HG02763 (cell line): ENCODE data around the gene AOPEP.

Experiments
- ATAC-seq: cut with Tn5 transposase; IDR thresholded peaks from one replicate; pipeline ENCODE4 v1.9.1; 2021; ENCODE audit warnings: mild to moderate bottlenecking, moderate library complexity; ENCODE audit not compliant: unreplicated experiment

Gene AOPEP

DNA sequence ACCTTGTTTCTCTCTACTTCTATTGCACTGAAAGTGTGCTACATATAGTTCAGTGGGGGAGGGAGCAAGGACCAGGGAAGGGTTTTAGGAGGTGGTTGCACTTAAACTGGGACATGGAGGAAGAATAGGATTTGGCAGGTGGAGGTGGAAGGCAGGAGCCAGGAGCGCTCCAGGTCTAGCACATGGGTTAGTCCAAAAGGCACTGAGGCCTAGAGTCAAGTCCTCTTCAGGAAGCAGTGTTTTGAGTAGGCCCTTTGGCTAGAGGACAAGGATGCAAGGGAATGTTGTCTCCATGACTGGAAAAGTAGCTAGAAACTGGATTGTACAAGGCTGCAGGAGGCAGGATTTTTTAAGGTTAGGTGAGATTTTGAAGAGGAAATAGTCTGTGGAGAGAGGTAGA lies 31.5 kb downstream of the AOPEP start:
- no peak for ATAC-seq

DNA sequence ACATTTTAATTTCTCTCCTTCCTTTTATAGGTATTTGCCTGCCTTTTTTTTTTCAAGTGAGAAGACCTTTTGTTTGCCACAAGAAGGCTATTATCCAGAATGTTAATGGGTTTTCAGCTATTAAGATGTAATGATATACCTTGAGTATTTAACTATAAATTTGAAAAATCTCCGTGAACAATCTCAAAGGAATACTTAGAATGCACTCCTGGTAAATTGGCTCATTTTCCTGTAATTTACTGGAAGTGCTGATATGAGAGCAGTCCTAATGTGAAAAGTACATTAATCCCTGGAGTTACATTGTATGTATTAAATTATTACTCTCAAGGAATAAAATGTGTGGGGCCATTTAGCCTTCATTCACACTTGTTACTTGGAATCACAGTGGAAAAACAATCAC lies 32.4 kb downstream of the AOPEP start:
- ATAC-seq, result no peak

DNA sequence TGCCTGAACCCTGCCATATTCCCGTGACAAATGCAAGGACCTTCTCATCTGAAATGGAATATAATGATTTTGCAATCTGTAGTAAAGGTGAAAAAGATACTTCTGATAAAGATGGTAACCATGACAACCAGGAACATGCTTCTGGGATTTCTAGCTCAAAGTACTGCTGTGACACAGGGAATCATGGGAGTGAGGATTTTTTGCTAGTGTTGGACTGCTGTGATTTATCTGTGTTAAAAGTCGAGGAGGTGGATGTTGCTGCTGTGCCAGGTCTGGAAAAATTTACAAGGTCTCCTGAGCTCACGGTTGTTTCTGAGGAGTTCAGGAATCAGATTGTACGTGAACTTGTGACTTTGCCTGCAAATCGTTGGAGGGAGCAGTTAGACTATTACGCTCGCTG lies 33.5 kb downstream of the AOPEP start:
- no peak for ATAC-seq

DNA sequence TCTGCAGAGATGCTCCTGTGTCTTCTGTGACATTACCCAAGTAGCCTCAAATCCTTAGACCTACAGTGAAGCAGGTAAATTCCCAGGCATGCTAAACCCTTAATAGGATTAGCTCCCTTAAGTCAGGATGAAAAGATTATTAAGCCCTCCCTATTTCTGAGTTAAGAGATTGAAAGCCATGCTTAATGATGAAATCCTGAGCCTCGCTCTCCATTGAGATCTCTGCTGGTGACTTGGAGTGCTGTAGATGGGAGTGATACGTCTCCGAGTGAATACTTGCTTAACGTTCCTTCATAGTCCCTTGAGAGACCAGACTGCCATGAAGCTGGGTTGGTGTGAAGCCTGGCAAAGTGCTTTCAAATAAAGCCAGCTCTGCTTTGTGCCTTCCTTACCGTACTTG lies 34.2 kb downstream of the AOPEP start:
- no peak for ATAC-seq

DNA sequence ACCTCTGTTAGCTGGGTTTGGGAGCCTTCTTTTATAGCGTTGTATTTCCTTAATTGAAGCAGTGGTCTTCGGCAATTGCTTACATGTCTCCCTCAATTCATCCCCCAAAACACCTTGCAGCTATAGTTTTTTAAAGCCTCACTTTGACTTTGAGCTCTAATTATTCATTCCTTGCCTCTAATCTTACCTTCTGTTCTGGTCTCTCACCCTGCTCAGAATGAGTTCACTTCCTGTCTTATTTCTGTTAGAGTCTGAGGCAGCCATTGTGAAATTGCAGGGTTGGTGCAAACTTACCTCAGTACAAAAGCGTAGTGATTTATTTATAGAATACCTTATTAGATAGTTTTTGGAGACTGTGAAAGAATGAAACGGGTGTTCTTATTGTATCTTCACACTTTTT lies 35.0 kb downstream of the AOPEP start:
- ATAC-seq, result no peak

DNA sequence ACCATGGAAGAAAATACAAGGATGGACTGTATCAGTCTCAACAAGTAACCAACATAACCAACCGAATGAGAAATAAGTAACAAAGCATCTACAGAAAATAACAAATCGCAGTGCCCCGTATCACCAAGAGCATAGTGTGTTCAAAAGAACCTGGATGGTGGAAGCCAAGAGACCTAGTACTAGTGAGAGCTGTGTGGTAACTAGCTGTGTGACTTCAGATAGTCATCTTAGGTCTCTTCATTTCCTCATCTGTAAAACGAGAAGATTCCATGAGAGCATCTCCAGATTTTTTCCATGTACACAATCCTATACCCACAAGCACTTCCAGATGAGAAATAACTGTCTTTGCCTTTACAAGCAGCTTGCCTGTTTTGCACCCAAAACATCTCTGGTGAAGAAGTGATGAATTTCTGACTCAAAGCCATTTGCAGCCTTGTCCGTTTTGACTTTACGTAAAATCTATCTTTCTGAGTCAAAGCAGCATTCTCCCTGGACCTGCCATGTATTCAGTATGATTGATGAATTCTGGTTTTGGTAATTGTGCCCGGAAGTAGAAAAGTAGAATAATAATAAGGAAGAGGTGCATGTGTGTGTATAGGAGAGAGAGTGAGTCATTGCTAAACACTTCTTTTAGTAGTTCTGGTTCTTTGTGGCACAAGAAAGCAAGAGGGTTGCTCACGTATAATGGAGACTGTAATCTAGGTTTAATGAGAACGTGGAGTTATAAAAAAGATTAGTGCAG lies 41.0 kb downstream of the AOPEP start:
- ATAC-seq, result no peak

DNA sequence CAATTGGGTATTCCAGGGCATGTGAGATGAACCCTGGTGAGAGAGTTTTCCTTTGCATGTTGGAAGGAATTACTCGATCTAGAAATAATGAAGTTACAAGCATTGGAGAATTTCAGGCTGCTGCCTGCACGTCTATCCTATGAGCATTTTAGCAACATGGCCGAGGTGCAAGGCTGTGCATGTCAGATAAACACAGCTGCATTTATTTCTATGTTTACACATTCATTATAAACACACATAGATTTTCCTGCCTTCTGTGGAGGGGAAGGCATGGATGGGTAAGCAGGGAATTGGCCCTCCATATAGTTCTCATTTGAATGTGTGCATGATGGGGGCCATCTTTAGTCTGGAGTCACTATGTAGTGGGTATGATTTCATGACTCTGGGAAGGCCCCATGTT lies 42.3 kb downstream of the AOPEP start:
- no peak for ATAC-seq

DNA sequence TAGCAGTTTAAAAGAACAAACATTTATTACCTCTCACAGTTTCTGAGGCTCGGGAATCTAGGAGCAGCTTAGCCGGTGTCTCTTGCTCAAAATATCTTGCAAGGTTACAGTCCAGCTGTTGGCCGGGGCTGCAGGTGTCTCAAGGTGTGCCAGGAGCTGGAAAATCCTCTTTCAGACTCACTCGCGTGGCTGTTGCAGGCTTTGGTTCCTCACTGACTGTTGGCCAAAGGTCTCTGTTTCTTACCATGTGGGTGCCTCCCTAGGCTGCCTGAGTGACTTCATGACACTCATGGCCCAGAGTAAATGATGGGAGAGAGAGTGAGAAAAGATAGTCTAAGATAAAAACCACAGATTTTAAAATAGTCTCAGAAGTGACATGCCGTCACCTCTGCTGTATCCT lies 43.8 kb downstream of the AOPEP start:
- no peak for ATAC-seq

DNA sequence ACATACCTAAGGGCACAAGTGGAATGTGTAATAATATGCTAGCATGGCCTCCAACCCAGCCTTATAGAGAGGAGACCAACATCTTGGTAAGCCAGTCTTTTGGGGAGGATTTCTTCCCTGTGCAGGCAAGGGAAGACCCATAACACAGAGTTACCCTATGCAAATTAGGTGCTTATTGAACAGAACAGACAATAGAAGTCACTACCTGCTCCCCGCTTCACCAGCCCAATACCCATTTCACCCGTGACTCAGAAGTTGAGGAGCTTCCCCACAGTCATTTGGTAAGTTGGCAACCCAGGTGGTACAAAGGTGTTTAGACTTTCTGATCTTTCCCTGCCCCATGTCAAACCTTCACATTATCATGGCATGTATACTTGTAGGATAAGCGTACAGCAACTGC lies 44.6 kb downstream of the AOPEP start:
- no peak for ATAC-seq

DNA sequence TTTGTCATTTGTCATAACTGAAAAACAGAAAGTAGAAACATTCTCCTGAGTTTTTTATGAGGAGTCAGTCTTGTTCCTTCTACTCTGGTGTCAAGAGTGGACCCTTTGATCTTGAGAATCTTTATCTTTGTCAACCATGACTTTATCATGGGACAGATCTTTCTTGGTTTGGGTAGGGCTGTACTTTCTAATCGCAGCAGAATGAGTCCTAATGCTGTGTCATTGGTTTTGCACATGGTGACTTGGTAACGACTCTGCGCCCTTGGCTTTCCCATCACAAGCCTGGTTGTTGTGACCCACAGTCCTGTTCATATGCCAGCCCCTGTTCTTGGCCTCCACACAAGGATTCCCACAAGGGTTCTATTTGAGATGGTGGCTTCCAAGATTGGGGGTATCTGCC lies 45.6 kb downstream of the AOPEP start:
- no peak for ATAC-seq

DNA sequence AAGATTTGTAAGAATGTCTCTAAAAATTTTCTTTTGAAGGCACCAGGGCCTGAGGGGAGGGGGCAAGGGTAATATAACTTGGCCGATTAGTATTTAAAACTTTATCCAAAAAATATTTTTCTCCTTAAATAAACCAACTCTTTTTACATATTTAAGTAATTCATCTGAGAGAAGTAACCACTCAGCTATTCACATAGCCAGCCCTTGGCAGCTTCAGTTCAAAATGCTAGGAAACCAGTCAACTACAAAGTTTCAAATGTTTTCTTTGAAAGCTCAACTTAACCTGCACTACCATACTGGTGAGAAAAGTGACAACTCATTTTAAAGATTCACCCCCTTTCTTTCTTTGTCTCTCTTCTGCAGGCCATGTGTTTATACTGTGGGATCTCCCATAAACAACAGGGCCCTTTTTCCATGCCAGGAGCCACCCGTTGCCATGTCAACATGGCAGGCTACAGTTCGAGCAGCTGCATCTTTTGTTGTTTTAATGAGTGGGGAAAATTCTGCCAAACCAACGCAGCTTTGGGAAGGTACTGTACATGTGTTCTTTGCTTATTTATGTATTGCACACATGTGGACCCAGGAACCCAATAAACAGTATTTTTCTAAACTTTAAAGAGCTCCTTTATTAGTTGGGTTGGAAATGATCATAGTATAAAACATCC lies 46.3 kb downstream of the AOPEP start:
- ATAC-seq, result no peak

DNA sequence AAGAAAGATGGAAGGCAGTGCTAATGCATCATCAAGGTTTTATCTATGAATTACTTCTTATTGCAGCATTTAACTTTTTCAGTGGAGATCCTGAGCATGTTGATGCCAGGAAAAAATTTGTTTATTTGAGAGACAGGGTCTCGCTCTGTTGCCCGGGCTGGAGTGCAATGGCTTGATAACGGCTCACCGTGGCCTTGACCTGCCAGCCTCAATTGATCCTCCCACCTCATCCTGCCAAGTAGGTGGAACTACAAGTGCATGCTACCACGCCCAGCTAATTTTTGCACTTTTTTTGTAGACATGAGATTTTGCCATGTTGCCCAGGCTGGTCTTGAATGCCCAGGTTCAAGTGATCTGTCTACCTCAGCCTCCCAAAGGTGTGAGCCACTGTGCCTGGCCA lies 47.2 kb downstream of the AOPEP start:
- ATAC-seq, result no peak

DNA sequence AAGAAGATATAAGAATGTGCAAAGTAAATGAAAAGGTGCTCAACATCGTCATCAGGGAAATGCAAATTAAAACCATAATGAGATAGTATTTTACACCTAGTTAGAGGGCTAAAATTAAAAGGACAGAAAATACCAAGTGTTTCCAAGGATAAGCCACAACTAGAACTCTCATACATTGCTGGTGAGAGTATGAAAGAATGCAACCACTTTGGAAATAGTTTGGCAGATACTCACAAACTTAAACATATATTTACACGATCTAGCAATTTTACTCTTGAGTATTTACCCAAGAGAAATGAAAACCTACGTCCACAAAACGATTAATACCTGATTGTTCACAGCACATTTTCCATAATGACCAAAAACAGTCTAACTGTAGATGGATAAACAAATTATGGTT lies 51.5 kb downstream of the AOPEP start:
- ATAC-seq, result no peak

DNA sequence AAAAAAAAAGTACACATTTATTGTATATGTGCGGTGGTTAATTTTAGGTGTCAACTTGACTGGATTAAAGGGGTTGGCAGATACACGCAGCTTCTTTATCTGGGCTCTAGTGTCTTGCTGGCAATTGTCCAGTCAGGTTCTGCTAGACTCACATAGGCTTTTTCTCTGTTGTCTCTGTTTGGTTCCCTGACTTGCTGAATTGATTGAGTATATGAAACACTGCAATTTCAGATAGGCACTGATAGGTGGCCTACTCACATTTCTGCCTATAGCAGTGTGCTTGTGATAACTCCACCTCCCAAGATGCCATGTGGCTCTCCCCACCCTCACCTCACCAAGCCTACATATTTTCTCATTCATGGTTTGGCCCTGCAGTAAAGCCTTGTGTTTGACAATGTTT lies 52.5 kb downstream of the AOPEP start:
- no peak for ATAC-seq

DNA sequence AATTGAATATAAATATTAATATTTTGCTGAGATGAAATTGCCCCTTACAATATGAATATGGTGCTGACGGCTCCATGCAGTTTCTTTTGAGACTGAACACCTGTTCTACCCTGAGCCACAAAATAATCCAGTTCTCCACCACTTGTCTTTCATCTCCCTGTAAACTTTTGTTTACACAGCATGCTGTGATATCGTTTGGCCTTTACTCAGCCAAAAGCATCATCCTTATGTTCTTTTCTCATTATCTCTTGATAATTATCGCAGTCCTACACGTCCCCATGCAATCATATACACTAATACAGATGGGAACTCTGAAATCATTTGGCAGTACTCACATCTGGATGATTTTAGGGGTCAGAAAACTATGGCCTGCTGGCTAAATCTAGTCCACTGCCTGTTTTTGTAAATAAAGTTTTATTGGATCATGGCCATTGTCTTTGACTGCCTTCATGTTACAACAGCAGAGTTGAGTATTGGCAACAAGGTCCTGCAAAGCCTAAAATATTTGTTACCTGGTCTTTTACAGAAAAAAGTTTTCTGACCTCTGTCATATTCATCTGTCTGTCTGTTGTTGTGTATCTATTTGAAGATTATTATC lies 53.3 kb downstream of the AOPEP start:
- no peak for ATAC-seq

DNA sequence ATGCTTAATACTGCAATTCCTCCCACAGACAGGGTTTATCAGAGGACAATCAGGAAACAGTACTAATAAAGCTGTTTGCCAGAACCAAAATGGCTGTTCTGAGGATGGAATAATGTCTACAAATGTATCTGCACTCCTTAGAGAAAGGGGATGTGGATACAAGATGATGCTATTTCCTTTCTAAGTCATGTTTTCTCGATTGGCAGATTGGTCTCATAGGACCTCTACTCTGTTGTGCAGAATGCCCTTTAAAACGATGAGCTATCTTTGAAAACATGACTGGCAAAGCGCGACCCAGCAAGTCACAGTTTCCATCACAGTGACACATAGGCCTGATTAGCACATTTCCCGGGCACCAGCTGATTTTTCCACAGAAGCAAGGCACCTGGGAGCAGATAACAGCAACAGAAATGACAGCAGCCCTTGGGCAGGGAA lies 54.0 kb downstream of the AOPEP start:
- no peak for ATAC-seq

DNA sequence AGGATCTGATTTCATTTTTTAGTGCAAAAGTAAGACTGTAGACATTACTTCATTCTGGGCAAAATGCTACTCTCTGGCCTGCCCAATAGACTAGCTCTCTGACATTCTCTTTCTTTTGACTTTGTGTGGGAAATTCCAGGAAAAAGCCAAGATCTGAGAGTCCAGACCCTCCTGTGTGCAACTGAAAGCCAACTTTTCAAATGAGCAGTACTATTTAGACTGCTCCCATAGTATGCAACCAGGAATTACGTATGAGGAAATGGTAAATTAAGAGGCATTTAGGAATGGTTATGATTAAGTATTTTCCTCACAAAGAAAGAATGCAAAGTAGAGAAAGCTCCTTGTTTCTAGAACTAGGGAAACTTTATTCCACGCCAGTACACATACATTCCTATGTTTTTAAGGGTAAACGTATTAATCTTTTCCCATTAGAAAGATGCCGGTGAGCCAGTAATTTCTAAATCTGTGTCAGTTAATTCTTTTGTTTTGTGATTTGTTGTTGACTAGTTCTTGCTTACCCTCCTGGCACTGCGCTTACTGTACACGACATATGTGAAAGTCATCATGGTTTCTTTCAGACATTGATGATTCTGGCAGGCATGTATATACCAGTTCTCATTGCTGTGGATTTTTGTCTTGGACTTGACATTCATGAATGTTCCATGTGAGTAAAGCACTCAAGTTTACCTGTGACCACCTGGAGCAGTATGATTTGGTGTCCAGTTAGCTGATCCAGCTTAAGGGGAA lies 56.0 kb downstream of the AOPEP start:
- ATAC-seq, result no peak

DNA sequence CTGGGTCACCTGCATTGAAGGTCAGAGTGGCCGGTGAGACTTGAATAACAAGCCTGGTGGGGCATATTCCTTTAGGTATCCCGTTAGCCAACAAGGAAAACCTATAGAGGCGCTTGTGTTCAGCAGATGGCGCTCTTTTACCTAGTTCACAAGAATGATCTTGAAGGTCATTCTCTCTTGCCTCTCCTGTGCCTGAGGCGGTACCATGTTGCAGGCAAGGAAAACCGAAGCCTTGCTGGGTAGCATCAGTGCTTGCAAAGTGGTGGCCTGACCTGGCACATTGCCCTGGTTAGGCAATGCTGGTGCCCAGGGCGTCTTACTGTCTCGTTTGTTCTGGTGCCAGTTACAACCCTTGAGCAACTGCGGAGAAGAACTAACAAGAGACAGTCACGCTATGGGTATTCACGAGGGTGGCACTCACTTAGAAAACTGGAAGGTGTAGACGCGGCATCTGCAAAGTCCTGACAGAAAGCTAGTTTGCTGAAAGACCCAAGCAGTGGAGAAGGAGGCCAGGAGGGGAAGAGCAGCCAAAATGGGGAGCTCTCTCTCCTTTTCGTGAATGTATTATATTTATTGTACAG lies 56.7 kb downstream of the AOPEP start:
- no peak for ATAC-seq

DNA sequence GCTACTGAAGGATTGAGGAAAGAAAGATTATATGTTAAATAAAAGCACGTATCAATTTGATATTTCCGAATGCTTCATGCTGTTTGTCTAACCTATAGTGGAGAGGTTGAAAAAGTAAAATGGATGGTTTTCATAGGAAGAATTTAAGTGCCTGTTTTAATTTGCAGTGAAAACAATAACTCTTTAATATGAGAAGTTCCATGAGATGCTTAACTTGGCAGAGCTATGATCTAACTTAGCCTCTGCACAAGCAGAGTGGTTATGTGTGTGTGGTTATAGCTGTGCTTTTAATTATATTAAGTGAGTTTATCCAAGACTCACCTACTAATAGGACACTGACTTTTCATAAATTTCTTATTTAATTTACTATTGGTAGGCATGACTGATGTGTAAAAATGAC lies 57.4 kb downstream of the AOPEP start:
- ATAC-seq, result no peak

DNA sequence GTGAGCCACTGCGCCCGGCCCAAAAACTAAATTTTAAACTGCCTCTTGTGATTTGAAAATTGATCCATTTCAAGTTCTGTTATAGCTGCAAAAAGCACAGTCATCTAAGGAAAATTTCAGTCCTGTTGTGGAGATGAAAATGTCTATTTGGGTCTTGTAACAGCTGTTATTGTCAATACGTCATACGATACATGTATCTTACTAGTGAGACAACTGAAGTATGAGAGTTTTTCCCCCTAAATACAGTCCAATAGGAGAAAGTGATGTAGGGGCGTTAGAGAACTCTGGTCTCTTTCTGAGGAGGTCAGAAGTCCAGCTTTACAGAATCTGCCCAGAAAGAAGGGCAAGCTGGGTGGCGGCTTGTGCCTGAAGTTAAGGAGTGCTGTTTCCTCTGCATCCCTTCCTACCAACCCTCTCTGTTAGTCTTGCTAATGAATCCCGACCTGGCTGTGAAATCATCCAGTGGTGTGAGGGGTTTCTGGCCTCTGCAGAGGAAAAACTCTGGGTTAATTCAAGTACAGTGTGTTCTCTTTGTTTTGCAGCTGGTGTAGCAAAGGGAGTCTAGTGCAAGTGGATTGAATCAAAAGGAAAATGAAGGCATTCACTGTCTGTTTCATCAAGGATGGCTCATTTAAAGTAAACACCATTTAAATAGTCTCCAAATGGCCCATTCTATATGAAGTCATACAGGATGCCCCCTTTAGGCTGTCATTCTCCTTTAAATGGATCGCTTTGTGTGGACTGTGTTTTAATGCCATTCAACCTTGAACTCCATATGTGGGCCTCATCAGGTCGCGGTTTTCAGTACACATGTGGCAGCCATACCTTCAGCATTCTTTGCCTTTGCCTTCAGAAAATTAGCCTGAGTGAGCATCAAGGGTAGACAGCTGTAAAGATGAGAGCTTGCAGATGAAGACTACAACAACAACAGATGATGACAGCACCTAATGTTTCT lies 59.0 kb downstream of the AOPEP start:
- no peak for ATAC-seq
